PFSK-1 (cell line): ENCODE results near the gene TAF3.

Source experiments
- FOXP2 ChIP-seq: optimal IDR thresholded peaks from 2 replicates; pipeline ENCODE3; 2011; ENCODE audit warnings: borderline replicate concordance, control low read depth, inconsistent platforms; ENCODE audit not compliant: insufficient read depth; ENCODE audit errors: extremely low read length, extremely low read depth
- POLR2AphosphoS5 ChIP-seq: IDR thresholded peaks from 2 replicates; pipeline ENCODE4 v1.6.1; 2012; ENCODE audit warnings: low read depth, mild to moderate bottlenecking, control low read depth, low read length, moderate library complexity
- SIN3A ChIP-seq: IDR thresholded peaks from 2 replicates; pipeline ENCODE4 v1.6.1; 2012; ENCODE audit warnings: mild to moderate bottlenecking, low read length, moderate library complexity, borderline replicate concordance; ENCODE audit not compliant: insufficient read depth
- TAF1 ChIP-seq: IDR thresholded peaks from 2 replicates; pipeline ENCODE4 v1.6.1; 2012; ENCODE audit warnings: low read length, control low read depth, borderline replicate concordance; ENCODE audit not compliant: insufficient read depth
- TF ChIP-seq, protein P1 (sequence below), 2 experiments: IDR thresholded peaks; 2 replicates each; pipeline versions ENCODE4 v1.6.1 to v1.8.0; 2011 to 2012; ENCODE audit warnings: low read depth in 2 of 2, low read length in 2 of 2, control low read depth in 1 of 2, inconsistent platforms in 1 of 2, mild to moderate bottlenecking in 1 of 2, moderate library complexity in 1 of 2; ENCODE audit not compliant: insufficient read depth in 1 of 2

TAF3 gene

GRCh38 chr10:7937315-7937945 lies 119.1 kb downstream of the TAF3 start:
- TF ChIP-seq TAF1 (no peak), SIN3A (no peak)
- TF ChIP-seq, protein P1, sequence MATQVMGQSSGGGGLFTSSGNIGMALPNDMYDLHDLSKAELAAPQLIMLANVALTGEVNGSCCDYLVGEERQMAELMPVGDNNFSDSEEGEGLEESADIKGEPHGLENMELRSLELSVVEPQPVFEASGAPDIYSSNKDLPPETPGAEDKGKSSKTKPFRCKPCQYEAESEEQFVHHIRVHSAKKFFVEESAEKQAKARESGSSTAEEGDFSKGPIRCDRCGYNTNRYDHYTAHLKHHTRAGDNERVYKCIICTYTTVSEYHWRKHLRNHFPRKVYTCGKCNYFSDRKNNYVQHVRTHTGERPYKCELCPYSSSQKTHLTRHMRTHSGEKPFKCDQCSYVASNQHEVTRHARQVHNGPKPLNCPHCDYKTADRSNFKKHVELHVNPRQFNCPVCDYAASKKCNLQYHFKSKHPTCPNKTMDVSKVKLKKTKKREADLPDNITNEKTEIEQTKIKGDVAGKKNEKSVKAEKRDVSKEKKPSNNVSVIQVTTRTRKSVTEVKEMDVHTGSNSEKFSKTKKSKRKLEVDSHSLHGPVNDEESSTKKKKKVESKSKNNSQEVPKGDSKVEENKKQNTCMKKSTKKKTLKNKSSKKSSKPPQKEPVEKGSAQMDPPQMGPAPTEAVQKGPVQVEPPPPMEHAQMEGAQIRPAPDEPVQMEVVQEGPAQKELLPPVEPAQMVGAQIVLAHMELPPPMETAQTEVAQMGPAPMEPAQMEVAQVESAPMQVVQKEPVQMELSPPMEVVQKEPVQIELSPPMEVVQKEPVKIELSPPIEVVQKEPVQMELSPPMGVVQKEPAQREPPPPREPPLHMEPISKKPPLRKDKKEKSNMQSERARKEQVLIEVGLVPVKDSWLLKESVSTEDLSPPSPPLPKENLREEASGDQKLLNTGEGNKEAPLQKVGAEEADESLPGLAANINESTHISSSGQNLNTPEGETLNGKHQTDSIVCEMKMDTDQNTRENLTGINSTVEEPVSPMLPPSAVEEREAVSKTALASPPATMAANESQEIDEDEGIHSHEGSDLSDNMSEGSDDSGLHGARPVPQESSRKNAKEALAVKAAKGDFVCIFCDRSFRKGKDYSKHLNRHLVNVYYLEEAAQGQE (IDR thresholded peaks at IDR 0.05; ENCODE audit: insufficient read depth in 1 of 2, low read depth in 2 of 2, low read length in 2 of 2): no peak

DNA sequence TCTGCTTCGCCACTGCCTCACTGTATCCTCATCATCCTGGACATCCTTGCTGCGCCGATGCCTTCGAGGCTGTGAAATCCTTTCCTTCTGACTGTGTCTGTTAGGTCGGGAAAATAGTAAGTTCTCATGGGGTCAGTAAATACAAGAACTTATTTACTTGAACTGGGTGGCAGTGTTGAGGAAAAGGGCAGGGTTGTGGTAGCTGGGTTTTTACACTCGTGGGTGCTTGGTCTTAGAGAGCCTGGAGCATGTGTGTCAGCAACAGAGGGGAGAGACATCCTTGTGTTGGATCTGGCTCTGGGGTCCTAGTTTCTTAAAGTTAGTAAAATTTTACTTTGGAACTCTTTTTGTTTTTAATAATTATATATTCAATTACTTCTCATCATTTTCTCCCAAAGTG lies 123.3 kb downstream of the TAF3 start:
- no peak for TF ChIP-seq POLR2AphosphoS5
- no peak for TF ChIP-seq FOXP2
- TF ChIP-seq, protein P1 (IDR thresholded peaks at IDR 0.05; ENCODE audit: insufficient read depth in 1 of 2, low read depth in 2 of 2, low read length in 2 of 2): no peak
- TF ChIP-seq SIN3A: no peak
- TF ChIP-seq TAF1: no peak

DNA sequence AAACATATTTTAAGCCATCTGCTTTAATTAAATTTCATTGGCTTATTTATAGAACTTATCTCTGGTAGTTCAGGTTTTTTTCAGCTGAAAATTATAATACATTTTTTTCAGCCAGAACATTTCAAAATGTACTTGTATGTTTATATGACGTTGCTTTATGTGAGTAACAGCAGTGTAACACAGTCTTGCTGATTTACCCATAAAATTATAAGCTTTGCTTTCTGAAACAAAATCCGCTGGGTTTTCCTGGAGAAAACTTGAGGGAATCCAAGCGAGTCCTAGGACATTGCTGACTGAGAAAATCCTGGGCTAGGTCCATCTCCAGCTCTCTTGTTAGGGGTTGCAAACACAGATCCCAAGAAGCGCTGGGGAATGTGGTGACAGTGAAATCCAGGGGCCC lies 124.0 kb downstream of the TAF3 start:
- TF ChIP-seq POLR2AphosphoS5 (no peak), SIN3A (no peak), TAF1 (no peak), FOXP2 (no peak)
- TF ChIP-seq, protein P1 (IDR thresholded peaks at IDR 0.05; ENCODE audit: insufficient read depth in 1 of 2, low read depth in 2 of 2, low read length in 2 of 2): no peak

DNA sequence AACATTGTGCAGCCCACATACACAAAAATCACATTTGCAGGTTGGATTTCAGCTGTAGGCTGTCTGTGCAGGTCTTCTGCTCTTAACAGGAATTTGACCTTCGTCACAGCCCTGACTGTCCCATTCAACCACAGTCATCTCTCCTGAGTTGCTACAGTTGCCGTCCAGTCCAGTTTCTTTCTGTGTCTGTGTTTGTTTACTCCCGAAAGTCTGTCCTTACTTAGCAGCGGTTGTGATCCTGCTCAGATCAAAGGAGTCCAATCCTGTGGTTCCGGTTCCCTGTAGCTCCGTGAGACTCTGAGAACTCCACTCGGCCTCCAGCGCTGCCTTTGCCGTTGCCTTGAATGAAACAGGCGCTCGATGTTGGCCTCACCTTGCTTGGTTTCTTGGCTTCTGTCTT lies 124.6 kb downstream of the TAF3 start:
- TF ChIP-seq, protein P1 (IDR thresholded peaks at IDR 0.05; ENCODE audit: insufficient read depth in 1 of 2, low read depth in 2 of 2, low read length in 2 of 2): no peak
- no peak for TF ChIP-seq TAF1
- no peak for TF ChIP-seq POLR2AphosphoS5
- no peak for TF ChIP-seq SIN3A
- TF ChIP-seq FOXP2: no peak

- TF ChIP-seq, protein P1 (IDR thresholded peaks at IDR 0.05; ENCODE audit: insufficient read depth in 1 of 2, low read depth in 2 of 2, low read length in 2 of 2): no peak
- TF ChIP-seq TAF1: no peak
- TF ChIP-seq FOXP2: no peak
- no peak for TF ChIP-seq SIN3A
- TF ChIP-seq POLR2AphosphoS5: no peak
Observed at GRCh38 chr10:7944215-7944480, 125.8 kb downstream of the TAF3 start.
